Heart left ventricle (tissue), 16 donors: ENCODE data around the gene SLC39A12. TPM values are rescaled to one million over a fixed set of nuclear protein-coding genes. Genes with fewer than 3 reads are reported as not detected.

Experiments used
- ATAC-seq, 4 donors: fragments of 200-7000 bp; cut with Tn5 transposase; one replicate each; pipeline ENCODE4 v1.9.1; 2020 to 2022; ENCODE audit warnings: moderate library complexity in 4 of 4, mild to moderate bottlenecking in 3 of 4, moderate number of reproducible peaks in 1 of 4
- DNase-seq, 5 donors: peaks; one replicate each; pipeline ENCODE4 v3.0.0-alpha.2; 2020
- H3K27ac ChIP-seq, 12 donors: fragments of 200-600 bp; sonication (generic) in 4 of 12; one replicate each; pipeline versions ENCODE4 v1.5.0 to v1.8.0; 2016 to 2022; ENCODE audit warnings: mild to moderate bottlenecking in 2 of 12
- H3K27me3 ChIP-seq, 9 donors: fragments of 200-600 bp; sonication (generic) in 2 of 9; one replicate each; pipeline versions ENCODE4 v1.5.1 to v1.8.0; 2016 to 2022; ENCODE audit warnings: mild to moderate bottlenecking in 3 of 9
- H3K36me3 ChIP-seq, 9 donors: fragments of 200-600 bp; sonication (generic) in 2 of 9; one replicate each; pipeline versions ENCODE4 v1.5.0 to v1.8.0; 2018 to 2022; ENCODE audit warnings: mild to moderate bottlenecking in 2 of 9
- H3K4me1 ChIP-seq, 12 donors: fragments of 200-600 bp; sonication (generic) in 4 of 12; one replicate each; pipeline versions ENCODE4 v1.5.0 to v1.8.0; 2016 to 2022; ENCODE audit warnings: mild to moderate bottlenecking in 3 of 12
- H3K4me3 ChIP-seq, 12 donors: fragments of 200-600 bp; sonication (generic) in 4 of 12; one replicate each; pipeline versions ENCODE4 v1.5.0 to v1.8.0; 2017 to 2022; ENCODE audit warnings: mild to moderate bottlenecking in 9 of 12, moderate library complexity in 4 of 12
- H3K9me3 ChIP-seq, 12 donors: fragments of 200-600 bp; sonication (generic) in 4 of 12; one replicate each; pipeline versions ENCODE4 v1.5.0 to v1.8.0; 2016 to 2022; ENCODE audit warnings: mild to moderate bottlenecking in 1 of 12
- CTCF ChIP-seq, 12 donors: fragments of 200-600 bp; sonication (generic) in 4 of 12; IDR thresholded peaks; one replicate each; pipeline versions ENCODE4 v1.5.0 to v1.8.0; 2018 to 2022; ENCODE audit warnings: antibody characterized with exemption in 12 of 12, mild to moderate bottlenecking in 5 of 12
- POLR2A ChIP-seq, 2 donors: fragments of 450-650 bp; IDR thresholded peaks; one replicate each; pipeline ENCODE4 v1.6.1; 2017; ENCODE audit warnings: antibody characterized with exemption in 2 of 2, mild to moderate bottlenecking in 2 of 2, moderate library complexity in 2 of 2
- WGBS, 4 donors: extraction: QIAGEN DNeasy Blood & Tissue Kit in 2 of 4; methylation state at CpG; one replicate each; pipeline versions ENCODE4 v1.1.5 to v1.1.7; 2013 to 2018; 5-methylcytosine and 5-hydroxymethylcytosine counted together
- intact Hi-C, 10 donors: fragments of 100-400 bp; cut with DNase I; formaldehyde crosslinking; loops; one replicate each; pipeline versions ENCODE4 v1.11.1 to v1.14.2; 2022
- polyA plus RNA-seq, 2 donors: library from polyadenylated mRNA; stranded (reverse); fragments of 200-250 nt; gene quantifications; one replicate each; pipeline ENCODE4 v1.2.3, GENCODE V29; 2013
- total RNA-seq, 9 donors: library from RNA; depleted of rRNA in 2 of 9; stranded (reverse); fragments of >200 nt in 2 of 9; fragmentation: NEBNext Ultra II Directional in 3 of 9; extraction: Animal tissue kit (Norgen Biotek cat#: 25700) in 3 of 9; gene quantifications; one replicate each; pipeline versions ENCODE4 v1.1.0 to v1.2.4, GENCODE V29; 2016 to 2023
- donor health status: ischemic (EF 13 %, LVEDD 7.1; RV severe dilation, severe dysfunction).
- donor health status: healthy with polysubstance abuse.
- donor health status: DM: no; HTN: yes; CAD: no.
- donor health status: DM: no; HTN: no; CAD: no.
- donor health status: ischemic (EF 25% LVEDD 6.9; RV normal size, moderate dysfunction).
- donor health status: ischemic (EF 25% LVEDD 5.7; RV mildly dilated, moderate dysfunction).
- donor health status: healthy.
- donor health status: DM: yes; HTN: yes; CAD: no.
- donor health status: ischemic (EF 35%, LVEDD 5.7; RV mildly dilated, moderate dysfunction).
- donor health status: nonischemic (EF 11% LVEDD 7.7; RV severe dilation, severe dysfunction).
- donor health status: DM: yes; HTN: yes; CAD: no.
- donor health status: PGD.
- donor health status: ischemic (EF 29% LVEDD 5.4; RV normal size, mild dysfunction).
- donor health status: nonischemic (EF 23%, LVEDD 6.1; RV moderate dilation, normal function).

The SLC39A12 gene
- total and polyA plus RNA-seq, 11 donors = 0.08 to 0.27 TPM; not detected in 9

GRCh38 chr10:18087355-18087754, 135.6 kb downstream of the SLC39A12 start:
- peak overlapping the region in 2 of 12 donors; percentile 21 to 62 for H3K27ac ChIP-seq
- H3K27me3 ChIP-seq = no peaks in the 10 kb centered on the region
- H3K9me3 ChIP-seq = no peaks in the 10 kb centered on the region
- peaks cover 0 to 7% (median 0%) of the 10 kb centered on the region in 12 donors for H3K4me1 ChIP-seq
- intact Hi-C loops = loop anchor here in 1 of 10 donors (10.0 kb wide), 1 partner anchor 173 kb away; no protein-coding TSS in a partner anchor
- H3K36me3 ChIP-seq = no peaks in the 10 kb centered on the region
- ATAC-seq = peak in 3 of 4 donors; percentile 36 to 51 (median 45)
- TF ChIP-seq POLR2A (IDR thresholded peaks at IDR 0.05) (no peak), CTCF (IDR thresholded peaks at IDR 0.05) (no peak)
- peak in 1 of 5 donors; percentile 7 for DNase-seq
- WGBS, 4 donors = 45 to 49% (median 46%) methylated on average over 5 of the region's 5 CpGs
- H3K4me3 ChIP-seq = no peak overlapping the region

Other genes starting within 250 kb of the SLC39A12 start
- 1 to 10 TPM in 1 of 9 donors, under 1 TPM in 8; 0.09 to 3.2 (median 0.44) TPM for gene TMEM236, start 199.7 kb upstream of the SLC39A12 start, total RNA-seq
- under 1 TPM; 0.23 to 0.25 TPM for gene TMEM236, start 199.7 kb upstream of the SLC39A12 start, polyA plus RNA-seq
- 100 to 1,000 TPM in 1 of 9 donors, 10 to 100 TPM in 4, 1 to 10 TPM in 4; 4.7 to 144 (median 18.4) TPM for gene MRC1, start 142.6 kb upstream of the SLC39A12 start, total RNA-seq
- 1 to 10 TPM; 3.1 to 5.3 TPM for gene MRC1, start 142.6 kb upstream of the SLC39A12 start, polyA plus RNA-seq
- gene CACNB2, start 188.5 kb downstream of the SLC39A12 start, total RNA-seq = 10 to 100 TPM; 28.2 to 63.2 (median 35.9) TPM
- gene CACNB2, start 188.5 kb downstream of the SLC39A12 start, polyA plus RNA-seq = 10 to 100 TPM; 11.4 to 16.8 TPM